Kidney capillary endothelial cell (primary cell): Measurements from ENCODE around the gene PDGFA.

ENCODE experiments used
- DNase-seq: peaks from one replicate; pipeline ENCODE4 v3.0.0-alpha.2; 2018; ENCODE audit warnings: low spot score

PDGFA gene

DNA sequence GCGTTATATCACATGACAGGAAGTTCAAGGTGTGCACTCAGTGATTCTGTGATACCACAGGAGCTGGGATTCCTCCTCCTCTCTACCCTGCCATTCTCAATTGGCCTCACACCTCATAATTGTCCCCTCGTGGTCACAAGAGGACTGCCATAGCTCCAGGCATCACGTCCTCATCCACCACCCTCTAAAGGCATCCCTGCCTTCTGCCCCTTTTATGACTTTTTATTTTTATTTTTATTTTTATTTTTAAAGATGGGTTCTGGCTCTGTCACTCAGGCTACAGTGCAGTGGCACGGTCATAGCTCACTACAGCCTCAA, 47.0 kb downstream of the PDGFA start:
- DNase-seq, result no peak

DNA sequence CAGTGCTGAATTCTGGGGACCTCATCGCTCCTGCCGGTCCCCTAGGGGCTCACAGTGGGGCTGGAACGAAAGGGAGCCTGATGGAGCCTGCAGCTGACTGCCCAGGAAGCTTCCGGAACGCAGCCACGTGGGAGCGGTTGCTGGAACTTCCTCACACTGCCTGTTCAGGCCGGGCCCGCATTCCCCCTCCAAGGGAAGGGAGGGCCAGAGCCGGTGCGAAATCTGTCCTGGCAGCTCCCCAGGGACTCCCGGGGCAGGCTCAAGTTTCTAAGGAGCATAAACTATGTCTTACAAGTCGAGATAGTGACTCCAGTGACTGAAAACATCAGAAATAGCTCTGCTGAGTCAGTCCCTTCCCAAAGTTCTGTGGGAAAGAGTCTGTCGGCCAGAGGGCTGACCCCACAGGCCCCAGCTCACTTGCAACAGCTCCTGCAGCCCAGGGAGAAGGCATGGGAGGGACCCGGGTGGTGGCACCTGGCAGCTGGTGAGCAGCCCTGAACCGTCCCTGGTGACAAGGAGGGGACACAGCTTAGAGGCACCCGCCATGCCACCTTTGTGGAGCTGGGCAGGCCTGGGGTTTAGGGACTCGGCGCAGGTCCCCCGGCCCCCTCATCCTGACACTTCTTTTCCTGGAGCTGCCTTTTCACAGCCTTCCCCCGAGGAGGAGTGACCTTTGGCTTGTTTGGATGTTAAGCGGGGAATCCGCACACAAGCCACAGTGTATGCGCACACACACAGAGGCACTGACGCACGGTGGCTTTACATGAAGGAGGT, 47.6 kb downstream of the PDGFA start:
- DNase-seq, result peak; percentile 38

DNA sequence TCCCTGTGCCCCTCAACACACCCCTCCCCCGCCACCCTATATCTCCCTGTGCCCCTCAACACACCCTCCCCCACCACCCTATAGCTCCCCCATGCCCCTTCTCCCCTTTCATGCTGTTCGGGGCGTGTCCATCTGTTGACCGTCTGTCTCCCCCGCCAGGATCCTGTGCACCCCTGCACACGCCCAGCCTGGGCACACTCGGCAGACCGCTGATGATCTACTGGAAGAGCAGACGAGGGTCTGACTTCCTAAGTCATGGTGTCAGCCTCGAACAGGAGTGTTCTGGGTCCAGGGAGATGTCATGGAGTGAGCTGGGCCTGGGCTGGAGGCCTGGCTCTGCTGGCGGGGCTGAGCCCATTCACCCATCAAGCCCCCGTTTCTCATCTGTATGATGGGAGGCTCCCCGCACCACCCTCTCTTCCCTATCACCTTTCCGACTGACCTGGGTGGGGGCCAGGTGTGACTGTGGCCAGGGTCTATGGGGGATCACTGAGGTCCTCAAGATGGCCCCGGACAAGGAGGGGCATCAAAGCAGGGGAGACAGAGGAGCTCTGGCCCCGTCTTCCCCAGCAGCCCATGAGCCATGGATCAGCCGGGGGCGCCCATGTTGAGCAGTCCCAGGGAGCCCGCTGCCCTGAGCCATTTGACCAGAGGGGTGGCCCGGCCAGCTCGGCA, 48.3 kb downstream of the PDGFA start:
- no peak for DNase-seq

DNA sequence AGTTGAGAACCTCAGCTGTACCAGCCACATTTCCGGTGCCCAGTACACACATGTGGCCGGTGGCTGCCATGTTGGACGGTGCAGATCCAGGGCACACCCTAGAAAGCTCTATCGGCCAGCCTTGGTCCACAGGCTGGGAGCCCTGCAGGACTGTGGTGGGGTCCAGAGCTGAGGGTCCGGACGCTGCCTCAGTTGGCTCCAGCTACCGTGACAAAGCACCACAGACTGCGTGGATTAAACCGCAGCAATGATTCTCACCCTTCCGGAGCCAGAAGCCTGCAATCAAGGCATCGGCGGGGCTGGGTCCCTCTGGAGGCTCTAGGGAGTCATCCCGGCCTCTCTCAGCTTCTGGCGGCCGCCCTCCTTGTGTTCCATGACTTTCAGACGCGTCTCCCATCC, 50.1 kb downstream of the PDGFA start:
- no peak for DNase-seq

DNA sequence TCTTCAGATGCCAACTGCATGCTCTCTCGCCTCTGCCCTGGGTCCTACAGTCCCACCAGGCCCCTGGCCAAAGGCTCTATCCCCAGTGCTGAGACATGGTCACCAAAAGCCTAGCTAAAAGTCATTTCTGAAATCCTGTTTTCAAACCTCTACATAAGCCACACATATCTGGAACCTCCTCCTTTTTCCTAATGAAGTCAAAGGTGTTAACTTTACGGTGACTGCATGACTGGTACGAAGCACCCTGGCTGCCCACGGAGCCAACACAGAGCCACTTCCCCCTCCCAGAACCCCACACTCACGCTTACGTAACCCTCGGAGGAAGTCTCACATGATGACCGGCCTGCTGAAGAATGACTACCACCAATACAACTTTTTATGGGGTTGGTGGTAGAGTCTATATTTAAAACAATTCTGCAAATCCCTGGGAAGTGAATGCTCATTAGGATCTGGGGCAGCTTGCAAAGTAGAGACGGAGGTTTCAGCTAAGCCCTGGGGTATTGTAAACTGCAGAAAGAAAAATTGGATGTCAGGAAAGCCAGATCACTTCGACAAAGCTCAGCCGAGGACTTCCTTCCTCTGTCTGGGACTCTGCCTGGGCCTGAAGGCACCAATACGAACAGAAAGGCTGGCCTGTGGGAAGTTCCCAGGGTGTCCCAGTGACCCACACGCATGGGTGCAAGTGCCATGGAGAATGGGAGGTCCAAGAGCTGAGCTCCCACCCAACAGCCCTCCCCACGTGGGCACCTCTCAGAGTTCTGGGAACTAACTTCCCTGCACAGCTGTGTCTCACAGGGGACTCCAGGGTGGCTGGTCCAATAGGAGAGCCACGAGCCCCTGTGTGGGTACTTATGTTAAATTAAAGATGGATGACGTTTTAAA, 50.7 kb downstream of the PDGFA start:
- peak; percentile 89 for DNase-seq

DNA sequence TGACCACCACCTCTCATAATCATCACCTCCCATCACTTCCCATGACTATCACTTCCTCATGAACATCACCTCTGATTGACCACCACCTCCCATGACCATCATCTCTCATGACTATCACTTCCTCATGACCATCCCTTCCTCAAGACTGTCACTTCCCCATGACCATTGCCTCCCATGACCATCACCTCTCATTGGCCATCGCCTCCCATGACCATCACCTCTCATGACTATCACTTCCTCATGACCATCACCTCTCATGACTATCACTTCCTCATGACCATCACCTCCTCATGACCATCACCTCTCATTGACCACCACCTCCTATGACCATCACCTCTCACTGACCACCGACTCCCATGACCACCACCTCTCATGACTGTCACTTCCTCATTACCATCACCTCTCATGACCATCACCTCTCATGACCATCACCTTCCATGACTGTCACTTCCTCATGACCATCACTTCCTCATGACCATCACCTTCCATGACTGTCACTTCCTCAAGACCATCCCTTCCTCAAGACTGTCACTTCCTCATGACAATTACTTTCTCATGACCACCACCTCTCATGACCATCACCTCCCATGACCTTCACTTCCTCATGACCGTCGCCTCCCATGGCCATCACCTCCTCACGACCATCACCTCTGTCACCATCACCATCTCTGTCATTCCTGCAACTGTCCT, 51.6 kb downstream of the PDGFA start:
- peak; percentile 38 for DNase-seq

DNA sequence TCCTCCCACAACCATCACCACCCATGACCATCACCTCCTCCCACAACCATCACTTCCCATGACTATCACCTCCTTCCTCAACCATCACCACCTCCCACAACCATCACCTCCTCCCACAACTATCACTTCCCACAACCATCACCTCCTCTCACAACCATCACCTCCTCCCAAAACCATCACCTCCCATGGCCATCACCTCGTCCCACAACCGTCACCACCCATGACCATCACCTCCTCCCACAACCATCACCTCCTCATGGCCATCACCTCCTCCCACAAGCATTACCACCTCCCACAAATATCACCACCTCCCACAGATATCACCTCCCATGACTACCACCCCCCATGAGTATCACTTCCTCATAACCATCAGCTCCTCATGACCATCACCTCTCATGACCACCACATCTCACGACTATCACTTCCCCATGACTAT, 52.2 kb downstream of the PDGFA start:
- no peak for DNase-seq

DNA sequence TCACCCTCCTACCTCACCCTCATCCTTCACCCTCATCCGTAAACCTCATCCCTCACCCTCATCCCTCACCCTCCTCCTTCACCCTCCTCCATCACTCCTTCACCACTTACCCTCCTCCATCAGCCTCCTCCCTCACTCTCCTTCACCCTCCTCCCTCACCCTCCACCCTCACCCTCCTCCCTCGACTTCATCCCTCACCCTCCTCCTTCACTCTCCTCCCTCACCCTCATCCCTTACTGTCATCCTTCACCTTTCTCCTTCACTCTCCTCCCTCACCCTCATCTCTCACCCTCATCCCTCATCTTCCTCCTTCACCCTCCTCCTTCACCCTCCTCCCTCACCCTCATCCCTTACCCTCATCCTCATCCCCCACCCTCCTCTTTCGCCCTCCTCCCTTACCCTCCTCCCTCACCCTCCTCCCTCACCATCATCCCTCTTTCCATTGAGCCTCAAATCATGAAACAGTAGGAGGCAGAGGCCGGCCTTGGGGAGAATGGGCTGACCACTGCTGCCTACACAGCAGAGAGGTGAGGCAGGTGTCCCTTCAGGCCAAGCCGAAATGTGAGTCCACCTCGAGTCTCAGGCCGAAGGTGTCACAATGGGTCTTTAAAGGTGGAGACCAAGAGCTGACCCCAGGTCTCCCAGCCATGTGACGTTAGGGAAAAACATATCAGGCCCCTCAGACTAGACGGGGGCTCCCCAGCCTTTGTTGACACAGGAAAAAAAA, 53.0 kb downstream of the PDGFA start:
- DNase-seq, result no peak

DNA sequence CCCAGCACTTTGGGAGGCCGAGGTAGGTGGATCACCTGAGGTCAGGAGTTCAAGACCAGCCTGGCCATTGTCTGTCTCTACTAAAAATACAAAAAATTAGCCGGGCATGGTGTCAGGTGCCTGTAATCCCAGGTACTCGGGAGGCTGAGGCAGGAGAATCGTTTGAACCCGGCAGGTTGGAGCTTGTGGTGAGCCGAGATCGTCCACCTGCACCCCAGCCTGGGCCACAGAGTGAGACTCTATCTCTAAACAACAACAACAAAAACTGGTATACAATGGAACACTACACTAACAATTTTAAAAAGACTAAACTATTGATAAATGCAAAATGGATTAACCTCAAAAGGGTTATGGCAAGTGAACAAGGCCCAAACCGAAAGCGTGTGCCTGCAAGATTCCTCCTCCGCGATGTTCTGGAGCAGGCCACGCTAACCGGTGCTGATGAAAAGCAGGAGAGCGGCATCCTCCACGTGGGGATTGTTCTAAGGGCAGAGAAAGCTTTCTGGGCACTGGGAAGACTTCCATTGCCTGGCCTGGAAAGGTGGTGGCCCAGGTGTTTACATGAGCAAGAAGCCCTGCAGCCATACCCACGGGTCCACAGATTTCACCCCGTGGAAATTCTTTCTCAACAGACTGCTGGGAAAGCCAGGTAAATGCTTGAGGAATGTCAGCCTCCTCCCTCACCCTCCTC, 53.8 kb downstream of the PDGFA start:
- DNase-seq, result no peak

DNA sequence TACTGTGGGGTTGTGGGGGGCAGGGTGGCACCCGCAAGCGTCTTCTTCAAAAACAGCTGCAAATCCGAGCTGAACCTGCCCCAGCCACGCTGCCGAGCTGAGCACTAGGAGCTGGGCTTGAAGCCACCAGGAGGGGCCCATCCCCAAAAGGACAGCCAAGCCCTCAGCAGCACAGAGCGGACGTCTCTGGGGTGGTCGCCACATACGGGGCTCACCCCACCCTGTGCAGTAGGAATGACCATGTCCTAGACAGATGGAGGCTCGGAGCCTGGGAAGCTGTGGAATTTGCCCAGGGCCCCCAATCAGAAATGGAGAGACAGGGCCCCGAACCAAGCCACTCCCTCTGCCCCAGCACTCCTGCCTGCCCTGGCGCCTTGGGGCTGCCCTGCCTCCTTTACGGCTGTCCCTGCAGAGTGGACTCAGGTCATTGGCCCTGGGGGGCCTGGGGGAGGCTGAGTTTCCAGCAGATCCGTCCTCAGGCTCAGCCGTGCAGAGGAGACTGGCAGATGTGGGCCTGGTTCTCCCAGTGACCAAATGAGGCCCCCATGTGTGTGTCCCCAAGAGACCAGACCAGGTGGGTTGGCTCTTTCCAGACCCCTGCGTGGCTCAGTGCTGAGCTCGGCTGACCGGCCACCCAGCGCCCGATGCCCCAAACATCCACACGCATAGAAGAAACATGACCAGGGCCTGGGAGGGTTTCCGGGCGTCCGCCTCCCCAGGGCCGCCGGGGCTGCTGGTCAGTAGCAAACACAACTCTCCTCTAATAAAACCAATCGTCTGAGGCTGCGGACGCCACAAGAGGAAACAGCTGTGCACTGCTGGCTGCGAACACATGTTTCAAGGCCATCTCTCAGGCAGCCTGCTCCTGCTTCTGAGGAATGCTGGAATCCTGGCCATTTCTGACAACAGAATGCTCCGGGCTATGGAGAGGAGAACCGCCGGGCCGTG, 54.9 kb downstream of the PDGFA start:
- DNase-seq, result peak; percentile 88

DNA sequence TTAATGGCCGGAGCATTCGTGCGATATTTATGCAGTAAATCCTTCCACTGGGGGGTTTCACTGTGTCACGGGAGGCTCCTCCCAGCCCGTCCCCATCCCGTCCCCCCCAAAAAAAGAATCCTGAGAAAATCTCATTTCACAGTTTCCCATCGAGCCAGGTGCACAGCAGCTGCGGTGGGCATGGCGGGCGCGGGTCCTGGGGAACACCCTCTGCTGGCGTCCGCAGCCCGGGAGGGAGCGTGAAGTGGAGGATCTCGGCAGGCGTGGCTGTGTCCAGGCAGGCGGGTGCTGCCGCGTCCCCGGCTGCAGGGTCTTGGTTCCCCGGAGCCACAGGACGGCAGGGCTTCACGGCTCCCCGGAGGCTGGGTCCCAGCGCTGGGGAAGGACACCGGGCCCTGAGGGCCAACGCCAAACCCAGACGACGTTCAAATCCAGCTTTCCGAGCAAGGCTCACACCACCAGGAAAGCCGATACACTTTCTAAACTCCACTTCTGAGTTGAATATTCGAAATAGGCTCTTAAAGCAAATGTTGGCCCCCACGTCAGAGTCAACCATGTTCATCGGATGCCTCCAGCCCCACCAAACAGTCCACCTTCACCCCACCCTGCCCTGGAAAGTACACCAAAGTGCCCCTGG, 55.7 kb downstream of the PDGFA start:
- DNase-seq, result no peak

DNA sequence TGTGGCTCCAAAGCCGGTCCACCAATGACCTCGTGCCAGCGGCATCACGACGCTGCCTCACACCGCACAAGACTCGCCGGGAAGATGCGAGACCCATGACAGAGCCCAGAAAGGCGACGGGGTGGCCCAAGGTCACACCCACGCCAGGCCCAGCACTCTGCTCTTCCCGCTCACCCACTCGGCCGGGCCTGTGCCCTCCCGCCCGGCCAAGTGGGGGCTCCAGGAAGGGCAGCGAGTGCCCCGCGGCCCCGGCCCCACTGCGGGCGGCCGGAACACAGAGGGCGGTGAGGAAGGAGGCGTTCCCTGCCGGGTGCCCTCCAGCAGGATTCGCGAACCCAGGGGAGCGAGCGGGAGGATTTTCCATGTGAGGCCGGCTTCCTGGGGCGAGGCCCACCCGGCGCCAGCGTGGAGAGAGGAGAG, 56.3 kb downstream of the PDGFA start:
- no peak for DNase-seq

DNA sequence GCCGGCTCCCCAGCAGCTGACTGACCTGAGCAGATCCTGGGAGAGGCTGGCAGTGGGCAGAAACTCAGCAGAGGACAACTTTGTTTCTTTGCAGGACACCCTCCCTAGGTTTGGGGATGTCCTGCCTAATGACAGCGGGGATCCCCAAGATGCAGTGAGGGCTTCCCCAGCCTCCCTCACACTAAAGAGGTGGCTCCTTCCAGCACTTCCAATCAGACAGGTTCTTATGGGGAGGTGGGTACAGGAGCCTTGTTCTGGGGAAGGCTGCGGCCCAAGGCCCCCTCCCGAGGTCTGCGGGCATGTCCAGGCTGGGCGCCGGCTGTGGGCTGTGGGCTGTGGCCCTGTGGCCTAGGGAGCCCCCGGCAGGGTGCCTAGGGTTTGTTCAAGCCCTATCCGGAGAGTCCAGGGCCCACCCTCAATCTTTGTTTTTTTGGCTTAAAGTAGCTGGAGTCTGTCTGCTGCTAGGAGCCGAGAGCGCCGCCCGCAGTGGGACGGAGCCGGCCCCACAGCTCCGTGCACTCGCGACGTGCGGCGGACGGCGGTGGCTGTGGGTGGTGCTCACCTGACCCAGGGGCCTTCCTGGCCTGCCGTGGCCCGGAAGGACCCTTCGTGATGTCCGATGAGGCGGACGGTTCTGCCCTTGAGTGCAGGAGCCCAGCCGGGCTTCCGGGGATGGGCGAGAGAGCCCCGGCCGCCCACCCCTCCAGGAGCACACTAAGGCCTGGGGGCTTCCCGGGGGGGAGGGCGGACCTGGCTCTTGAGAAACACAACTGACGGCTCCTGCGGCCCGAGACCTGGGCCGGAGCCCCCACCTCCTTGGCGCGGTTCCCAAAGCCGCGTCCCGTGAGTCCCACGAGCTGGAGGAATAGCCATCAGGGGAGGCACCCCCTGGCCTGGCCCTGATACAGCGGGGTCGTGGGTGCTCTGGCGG, 57.2 kb downstream of the PDGFA start:
- DNase-seq, result no peak

DNA sequence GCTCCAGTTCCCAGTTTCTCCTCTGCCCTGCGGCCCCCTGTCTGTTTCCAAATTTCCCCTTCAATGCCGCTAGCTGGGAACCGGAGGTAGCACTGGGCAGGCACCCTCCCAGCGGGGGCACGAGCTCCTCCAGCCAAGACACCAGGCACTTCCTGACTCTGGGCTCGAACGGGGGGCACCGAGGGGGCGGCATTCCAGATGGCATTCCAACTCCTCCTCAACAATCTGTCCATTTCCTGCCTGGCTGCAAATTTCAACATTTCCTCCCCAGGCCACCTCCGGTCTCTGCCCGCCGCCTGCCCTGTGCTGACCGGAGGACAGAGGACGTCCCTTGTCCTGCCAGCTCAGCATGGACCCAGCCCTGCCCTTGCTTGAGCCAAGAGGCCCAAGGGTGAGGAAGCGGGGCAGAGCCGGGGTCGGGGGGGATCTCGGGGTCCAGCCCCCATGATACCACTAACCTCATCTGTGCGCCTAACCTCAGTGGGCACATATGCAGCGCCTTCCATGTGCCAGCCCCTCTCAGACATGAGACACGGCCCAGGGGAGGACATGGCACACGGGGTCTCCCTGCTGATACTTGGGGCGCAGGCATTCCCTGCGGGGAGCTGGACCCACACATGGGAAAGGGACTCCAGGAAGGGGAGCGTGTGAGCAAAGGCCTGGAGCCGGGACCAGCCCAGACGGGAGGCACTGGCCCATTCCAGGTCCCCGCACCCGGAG, 58.0 kb downstream of the PDGFA start:
- peak; percentile 69 for DNase-seq

DNA sequence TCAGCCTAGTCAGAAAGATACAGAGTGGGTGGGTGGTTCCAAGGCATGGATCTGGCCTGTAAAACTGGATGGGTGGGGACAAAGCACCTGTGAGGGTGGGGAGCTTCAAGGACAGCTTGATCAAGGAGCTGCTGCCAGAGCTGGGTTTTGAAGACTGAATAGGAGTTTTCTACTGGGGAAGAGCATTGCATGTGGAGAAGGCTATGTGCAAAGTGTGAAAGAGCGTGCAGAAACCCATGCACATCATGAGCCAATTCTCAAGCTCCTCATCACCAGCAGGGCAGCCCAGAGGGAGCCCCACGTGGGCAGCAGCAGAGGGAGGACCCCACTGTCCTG, 58.6 kb downstream of the PDGFA start:
- no peak for DNase-seq

DNA sequence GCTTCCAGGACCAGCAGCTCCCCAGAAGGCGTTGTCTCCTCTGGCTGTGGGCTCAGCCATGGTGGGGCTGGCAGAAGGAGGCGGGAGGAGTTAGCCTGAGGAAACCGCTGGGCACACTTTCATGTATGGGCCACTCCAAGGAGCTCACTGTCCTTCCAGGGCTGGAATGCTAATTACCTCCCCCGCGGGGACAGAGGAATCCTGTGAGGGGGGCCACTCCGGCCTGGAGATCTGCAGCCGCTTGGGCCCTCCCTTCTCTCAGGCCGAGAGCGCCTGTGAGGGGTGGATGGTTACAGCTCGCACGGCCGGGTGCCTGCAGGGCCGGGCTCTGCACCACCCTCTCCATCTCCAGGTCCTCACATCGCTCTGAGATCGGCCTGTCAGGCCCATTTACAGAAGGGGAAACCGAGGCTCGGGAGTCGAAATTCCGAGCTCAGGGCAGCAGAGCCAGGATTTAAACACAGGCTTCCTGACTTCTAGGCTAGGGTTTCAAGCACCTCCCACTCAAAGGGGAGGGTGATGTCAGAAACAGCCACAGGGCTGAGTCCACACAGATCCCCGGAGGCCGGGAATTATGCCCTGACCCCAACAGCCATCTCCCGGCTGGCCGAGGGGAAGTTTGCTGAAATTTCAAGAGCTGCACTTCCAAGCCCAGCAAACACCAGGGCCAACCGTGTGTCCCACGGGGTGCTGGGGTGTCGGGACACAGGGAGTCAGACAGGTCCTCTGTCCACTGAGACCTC, 59.1 kb downstream of the PDGFA start:
- no peak for DNase-seq
